ENCODE results near the gene YIPF3.

GRCh38 chr6:43506171-43506570, 10.6 kb downstream of the YIPF3 start:
- TF ChIP-seq EZH2 (IDR thresholded peaks at IDR 0.05) (no peak), POLR2AphosphoS5 (IDR thresholded peaks at IDR 0.05; ENCODE audit: borderline replicate concordance, low read depth, low read length) (no peak)

Measured in SK-N-MC (cell line).